Measurements from ENCODE around the gene VAPB. TPM values are rescaled to one million over a fixed set of nuclear protein-coding genes. Genes with fewer than 3 reads are reported as not detected.

The VAPB gene
- total RNA-seq, 1 donor from 2014 or later = 61.5 TPM

GRCh38 chr20:58399926-58400325 lies 10.9 kb downstream of the VAPB start:
- Histone ChIP-seq H3K9me3 (ENCODE audit: insufficient read depth, low read depth, low read length) (no peaks in the 10 kb centered on the region), H3K36me3 (ENCODE audit: insufficient read depth, low read length) (peaks cover 4% of the 10 kb centered on the region), H3K4me1 (ENCODE audit: insufficient read depth, low read length) (no peaks in the 10 kb centered on the region), H3K4me3 (ENCODE audit: insufficient read depth, low read depth, low read length) (no peak overlapping the region), H3K4me2 (ENCODE audit: low read length) (no peak overlapping the region), H4K20me1 (ENCODE audit: insufficient read depth, low read length) (peaks cover 92% of the 10 kb centered on the region), H2AFZ (ENCODE audit: low read depth, low read length) (no peak overlapping the region), H3K27ac (ENCODE audit: low read depth, low read length) (no peak overlapping the region), H3K27me3 (ENCODE audit: insufficient read depth, low read length) (no peaks in the 10 kb centered on the region), H3K9ac (ENCODE audit: low read length) (no peak overlapping the region), H3K79me2 (ENCODE audit: insufficient read depth, low read length) (peaks cover 98% of the 10 kb centered on the region)
- DNase-seq (ENCODE audit: low read depth) (no peak), FAIRE-seq (no peak)
- Mint-ChIP-seq H3K4me3 (ENCODE audit: unreplicated experiment) (no peak overlapping the region), H3K27ac (ENCODE audit: unreplicated experiment) (no peak overlapping the region), H3K9me3 (ENCODE audit: unreplicated experiment) (no peaks in the 10 kb centered on the region), H3K27me3 (ENCODE audit: low read depth, unreplicated experiment) (no peaks in the 10 kb centered on the region), H3K4me1 (ENCODE audit: low read depth, unreplicated experiment) (peaks cover 7% of the 10 kb centered on the region), H3K36me3 (ENCODE audit: low read depth, unreplicated experiment) (peaks cover 8% of the 10 kb centered on the region)
- TF ChIP-seq EZH2 (IDR thresholded peaks at IDR 0.05; ENCODE audit: insufficient read depth, low read length) = no peak
- no peak for TF ChIP-seq CTCF (IDR thresholded peaks at IDR 0.05; ENCODE audit: insufficient read depth, low read depth, low read length)

GRCh38 chr20:58401162-58401561 lies 12.1 kb downstream of the VAPB start:
- H3K27ac ChIP-seq (ENCODE audit: low read depth, low read length) = no peak overlapping the region
- H3K9me3 ChIP-seq (ENCODE audit: insufficient read depth, low read depth, low read length) = no peaks in the 10 kb centered on the region
- H3K4me3 ChIP-seq (ENCODE audit: insufficient read depth, low read depth, low read length) = no peak overlapping the region
- Mint-ChIP-seq H3K36me3 (ENCODE audit: low read depth, unreplicated experiment) (peaks cover 8% of the 10 kb centered on the region), H3K9me3 (ENCODE audit: unreplicated experiment) (no peaks in the 10 kb centered on the region), H3K4me1 (ENCODE audit: low read depth, unreplicated experiment) (peaks cover 6% of the 10 kb centered on the region), H3K27ac (ENCODE audit: unreplicated experiment) (no peak overlapping the region), H3K27me3 (ENCODE audit: low read depth, unreplicated experiment) (no peaks in the 10 kb centered on the region), H3K4me3 (ENCODE audit: unreplicated experiment) (no peak overlapping the region)
- no peak overlapping the region for H3K4me2 ChIP-seq (ENCODE audit: low read length)
- H3K36me3 ChIP-seq (ENCODE audit: insufficient read depth, low read length) = peaks cover 4% of the 10 kb centered on the region
- H2AFZ ChIP-seq (ENCODE audit: low read depth, low read length) = no peak overlapping the region
- no peak overlapping the region for H3K9ac ChIP-seq (ENCODE audit: low read length)
- H3K79me2 ChIP-seq (ENCODE audit: insufficient read depth, low read length) = peaks cover 98% of the 10 kb centered on the region
- peaks cover 91% of the 10 kb centered on the region for H4K20me1 ChIP-seq (ENCODE audit: insufficient read depth, low read length)
- H3K4me1 ChIP-seq (ENCODE audit: insufficient read depth, low read length) = no peaks in the 10 kb centered on the region
- no peak for TF ChIP-seq EZH2 (IDR thresholded peaks at IDR 0.05; ENCODE audit: insufficient read depth, low read length)
- TF ChIP-seq CTCF (IDR thresholded peaks at IDR 0.05; ENCODE audit: insufficient read depth, low read depth, low read length) = no peak
- FAIRE-seq (no peak), DNase-seq (ENCODE audit: low read depth) (no peak)
- H3K27me3 ChIP-seq (ENCODE audit: insufficient read depth, low read length) = no peaks in the 10 kb centered on the region

- FAIRE-seq = no peak
- no peak overlapping the region for H3K27ac Mint-ChIP-seq (ENCODE audit: unreplicated experiment)
- Histone ChIP-seq H4K20me1 (ENCODE audit: insufficient read depth, low read length) (peaks cover 95% of the 10 kb centered on the region), H3K79me2 (ENCODE audit: insufficient read depth, low read length) (peaks cover 99% of the 10 kb centered on the region), H3K27ac (ENCODE audit: low read depth, low read length) (no peak overlapping the region), H3K9me3 (ENCODE audit: insufficient read depth, low read depth, low read length) (no peaks in the 10 kb centered on the region), H2AFZ (ENCODE audit: low read depth, low read length) (no peak overlapping the region), H3K27me3 (ENCODE audit: insufficient read depth, low read length) (no peaks in the 10 kb centered on the region), H3K9ac (ENCODE audit: low read length) (no peak overlapping the region), H3K4me3 (ENCODE audit: insufficient read depth, low read depth, low read length) (no peak overlapping the region), H3K4me1 (ENCODE audit: insufficient read depth, low read length) (peaks cover 9% of the 10 kb centered on the region), H3K36me3 (ENCODE audit: insufficient read depth, low read length) (peaks cover 4% of the 10 kb centered on the region), H3K4me2 (ENCODE audit: low read length) (no peak overlapping the region)
- peaks cover 8% of the 10 kb centered on the region for H3K36me3 Mint-ChIP-seq (ENCODE audit: low read depth, unreplicated experiment)
- no peaks in the 10 kb centered on the region for H3K9me3 Mint-ChIP-seq (ENCODE audit: unreplicated experiment)
- TF ChIP-seq CTCF (IDR thresholded peaks at IDR 0.05; ENCODE audit: insufficient read depth, low read depth, low read length) = no peak
- TF ChIP-seq EZH2 (IDR thresholded peaks at IDR 0.05; ENCODE audit: insufficient read depth, low read length) = no peak
- peaks cover 11% of the 10 kb centered on the region for H3K4me1 Mint-ChIP-seq (ENCODE audit: low read depth, unreplicated experiment)
- no peak for DNase-seq (ENCODE audit: low read depth)
- no peak overlapping the region for H3K4me3 Mint-ChIP-seq (ENCODE audit: unreplicated experiment)
- H3K27me3 Mint-ChIP-seq (ENCODE audit: low read depth, unreplicated experiment) = no peaks in the 10 kb centered on the region
These were observed 13.3 kb downstream of the VAPB start for GRCh38 chr20:58402305-58402704.
